Rectal smooth muscle tissue (tissue), 1 donor: ENCODE data around the gene MRPL41.
"Not testable (repeated sequence)": the region's sequence is repeated elsewhere in the genome, so short reads cannot be mapped to it uniquely, and the experiment has no call there.

Experiments used
- H3K27ac ChIP-seq: one replicate; pipeline ENCODE4 v1.7.0; 2013; ENCODE audit warnings: low read depth, low read length, inconsistent platforms
- H3K27me3 ChIP-seq: one replicate; pipeline ENCODE4 v1.7.0; 2013; ENCODE audit warnings: low read length; ENCODE audit not compliant: control insufficient read depth, insufficient read depth
- H3K36me3 ChIP-seq: one replicate; pipeline ENCODE4 v1.7.0; 2013; ENCODE audit warnings: low read length; ENCODE audit not compliant: control insufficient read depth, insufficient read depth
- H3K4me1 ChIP-seq: one replicate; pipeline ENCODE4 v1.7.0; 2013; ENCODE audit warnings: low read length; ENCODE audit not compliant: control insufficient read depth, insufficient read depth
- H3K4me3 ChIP-seq: one replicate; pipeline ENCODE4 v1.7.0; 2013; ENCODE audit warnings: low read length
- H3K9ac ChIP-seq: one replicate; pipeline ENCODE4 v1.7.0; 2013; ENCODE audit warnings: low read length

Gene MRPL41

GRCh38 chr9:137514691-137515337 lies 36.9 kb upstream of the MRPL41 start:
- Histone ChIP-seq H3K36me3 (no peaks in the 10 kb centered on the region), H3K9ac (no peak overlapping the region), H3K4me1 (no peaks in the 10 kb centered on the region), H3K4me3 (no peak overlapping the region), H3K27ac (no peak overlapping the region), H3K27me3 (no peaks in the 10 kb centered on the region)

GRCh38 chr9:137515338-137515724 lies 36.3 kb upstream of the MRPL41 start:
- Histone ChIP-seq H3K27ac (no peak overlapping the region), H3K4me3 (no peak overlapping the region), H3K9ac (no peak overlapping the region), H3K36me3 (no peaks in the 10 kb centered on the region), H3K27me3 (no peaks in the 10 kb centered on the region), H3K4me1 (no peaks in the 10 kb centered on the region)

GRCh38 chr9:137516144-137516917 lies 35.3 kb upstream of the MRPL41 start:
- H3K27ac ChIP-seq: no peak overlapping the region
- no peaks in the 10 kb centered on the region for H3K36me3 ChIP-seq
- H3K4me1 ChIP-seq: no peaks in the 10 kb centered on the region
- no peak overlapping the region for H3K9ac ChIP-seq
- no peak overlapping the region for H3K4me3 ChIP-seq
- H3K27me3 ChIP-seq: no peaks in the 10 kb centered on the region

- H3K4me3 ChIP-seq, H3K4me1 ChIP-seq, H3K27ac ChIP-seq, H3K9ac ChIP-seq, H3K27me3 ChIP-seq, H3K36me3 ChIP-seq: not testable (repeated sequence)
Observed at GRCh38 chr9:137518661-137519459, 32.8 kb upstream of the MRPL41 start.

- Histone ChIP-seq H3K4me3 (no peak overlapping the region), H3K4me1 (no peaks in the 10 kb centered on the region), H3K9ac (no peak overlapping the region), H3K27ac (no peak overlapping the region), H3K36me3 (no peaks in the 10 kb centered on the region), H3K27me3 (no peaks in the 10 kb centered on the region)
Observed at GRCh38 chr9:137519553-137519952, 32.1 kb upstream of the MRPL41 start.

GRCh38 chr9:137520614-137521404 lies 30.9 kb upstream of the MRPL41 start:
- H3K9ac ChIP-seq: no peak overlapping the region

GRCh38 chr9:137521405-137521985 lies 30.2 kb upstream of the MRPL41 start:
- Histone ChIP-seq H3K4me3 (no peak overlapping the region), H3K36me3 (no peaks in the 10 kb centered on the region), H3K9ac (no peak overlapping the region), H3K27ac (no peak overlapping the region), H3K4me1 (no peaks in the 10 kb centered on the region), H3K27me3 (no peaks in the 10 kb centered on the region)

More at GRCh38 chr9:137520614-137521404, 30.9 kb upstream of the MRPL41 start:
- no peak overlapping the region for H3K27ac ChIP-seq
- H3K36me3 ChIP-seq: no peaks in the 10 kb centered on the region
- H3K27me3 ChIP-seq: no peaks in the 10 kb centered on the region
- H3K4me3 ChIP-seq: no peak overlapping the region
- H3K4me1 ChIP-seq: no peaks in the 10 kb centered on the region

GRCh38 chr9:137522746-137523455 lies 28.8 kb upstream of the MRPL41 start:
- no peak overlapping the region for H3K9ac ChIP-seq
- no peaks in the 10 kb centered on the region for H3K36me3 ChIP-seq

GRCh38 chr9:137524161-137524980 lies 27.3 kb upstream of the MRPL41 start:
- no peaks in the 10 kb centered on the region for H3K36me3 ChIP-seq
- no peaks in the 10 kb centered on the region for H3K4me1 ChIP-seq
- no peak overlapping the region for H3K4me3 ChIP-seq
- H3K27me3 ChIP-seq: no peaks in the 10 kb centered on the region
- no peak overlapping the region for H3K27ac ChIP-seq
- H3K9ac ChIP-seq: no peak overlapping the region

More at GRCh38 chr9:137522746-137523455, 28.8 kb upstream of the MRPL41 start:
- Histone ChIP-seq H3K4me3 (no peak overlapping the region), H3K4me1 (no peaks in the 10 kb centered on the region), H3K27me3 (no peaks in the 10 kb centered on the region), H3K27ac (no peak overlapping the region)

GRCh38 chr9:137524981-137525317 lies 26.7 kb upstream of the MRPL41 start:
- H3K27ac ChIP-seq: no peak overlapping the region
- H3K4me1 ChIP-seq: no peaks in the 10 kb centered on the region
- H3K36me3 ChIP-seq: no peaks in the 10 kb centered on the region
- no peak overlapping the region for H3K9ac ChIP-seq
- no peaks in the 10 kb centered on the region for H3K27me3 ChIP-seq
- H3K4me3 ChIP-seq: no peak overlapping the region

- H3K27ac ChIP-seq: no peak overlapping the region
- H3K4me3 ChIP-seq: no peak overlapping the region
- no peak overlapping the region for H3K9ac ChIP-seq
- H3K27me3 ChIP-seq: no peaks in the 10 kb centered on the region
- H3K36me3 ChIP-seq: no peaks in the 10 kb centered on the region
- H3K4me1 ChIP-seq: no peaks in the 10 kb centered on the region
Observed at GRCh38 chr9:137530331-137530730, 21.3 kb upstream of the MRPL41 start.
